Stimulated activated CD4-positive, alpha-beta T cell treated with anti-CD3 and anti-CD28 coated beads, TNF-alpha, amount 100 ng/mL, for 4 hours (primary cell): ENCODE results near the gene ZNF672.
"Not testable (repeated sequence)": the region's sequence is repeated elsewhere in the genome, so short reads cannot be mapped to it uniquely, and the experiment has no call there.

Experiments
- DNase-seq, 3 experiments: peaks; one replicate each; pipeline ENCODE4 v3.0.0-alpha.2; 2020; ENCODE audit warnings: low read depth in 3 of 3

Gene ZNF672

GRCh38 chr1:248886237-248886895 lies 48.3 kb downstream of the ZNF672 start:
- DNase-seq = no peak

DNA sequence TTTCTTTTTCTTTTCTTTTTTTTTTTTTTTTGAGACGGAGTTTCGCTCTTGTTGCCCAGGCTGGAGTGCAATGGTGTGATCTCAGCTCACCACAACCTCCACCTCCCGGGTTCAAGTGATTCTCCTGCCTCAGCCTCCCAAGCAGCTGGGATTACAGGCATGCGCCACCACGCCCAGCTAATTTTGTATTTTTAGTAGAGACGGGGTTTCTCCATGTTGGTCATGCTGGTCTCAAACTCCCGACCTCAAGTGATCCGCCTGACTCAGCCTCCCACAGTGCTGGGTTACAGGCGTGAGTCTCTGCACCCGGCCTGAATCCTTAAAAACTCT lies 51.9 kb downstream of the ZNF672 start:
- DNase-seq = not testable (repeated sequence)

GRCh38 chr1:248890549-248891498 lies 52.8 kb downstream of the ZNF672 start:
- no peak for DNase-seq

GRCh38 chr1:248891758-248892157 lies 53.7 kb downstream of the ZNF672 start:
- no peak for DNase-seq

DNA sequence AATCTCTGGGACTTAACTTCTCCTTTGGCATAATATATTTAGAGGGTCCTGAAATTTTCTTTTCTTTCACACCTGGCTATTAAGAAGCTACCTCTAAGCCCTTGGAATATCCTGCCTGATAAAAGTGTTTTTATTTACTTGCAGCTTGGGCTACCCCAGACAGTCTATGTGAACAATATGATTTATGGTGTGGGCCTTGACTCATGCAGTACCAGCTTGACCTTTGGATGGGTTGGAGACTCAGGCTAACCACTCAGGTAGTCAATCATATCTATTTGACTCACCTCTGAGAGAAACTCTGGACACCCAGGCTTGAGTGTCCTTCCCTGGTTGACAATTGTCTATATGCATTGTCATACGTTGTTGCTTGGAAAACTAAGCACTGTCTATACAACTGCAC lies 54.6 kb downstream of the ZNF672 start:
- DNase-seq = no peak

DNA sequence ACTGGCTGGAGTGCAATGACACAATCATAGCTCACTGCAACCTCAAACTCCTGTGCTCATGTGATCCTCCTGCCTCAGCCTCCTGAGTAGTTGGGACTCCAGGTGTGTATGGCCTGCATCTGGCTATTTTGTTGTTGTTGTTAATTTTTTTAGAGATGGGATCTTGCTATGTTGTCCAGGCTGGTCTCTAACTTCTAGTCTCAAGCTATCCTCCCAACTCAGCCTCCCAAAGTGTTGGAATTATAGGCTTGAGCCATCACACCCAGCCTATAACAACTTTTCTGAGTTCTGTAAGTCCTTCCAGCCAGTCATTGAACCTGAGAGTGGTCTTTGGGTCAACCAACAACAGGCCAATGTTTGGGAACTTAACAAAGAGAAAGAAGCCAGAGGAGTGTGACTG lies 56.8 kb downstream of the ZNF672 start:
- DNase-seq = no peak

GRCh38 chr1:248897412-248898337 lies 59.7 kb downstream of the ZNF672 start:
- DNase-seq = no peak
